SK-N-SH (cell line): ENCODE results near the gene SBNO1.
"Not testable (repeated sequence)": the region's sequence is repeated elsewhere in the genome, so short reads cannot be mapped to it uniquely, and the experiment has no call there.

ENCODE experiments used
- TF ChIP-seq, protein P1 (sequence below): IDR thresholded peaks from 2 replicates; pipeline ENCODE4 v1.6.1; 2012; ENCODE audit warnings: mild to moderate bottlenecking, low read depth, low read length, moderate library complexity
- TF ChIP-seq, protein P2 (sequence below): fragments of 200-600 bp; sonication (generic); IDR thresholded peaks from 2 replicates; pipeline ENCODE4 v1.6.1; 2017; ENCODE audit warnings: antibody characterized with exemption, mild to moderate bottlenecking, moderate library complexity
- TF ChIP-seq, protein P3 (sequence below): IDR thresholded peaks from 2 replicates; pipeline ENCODE4 v1.4.0; 2012; ENCODE audit warnings: low read depth

DNA sequence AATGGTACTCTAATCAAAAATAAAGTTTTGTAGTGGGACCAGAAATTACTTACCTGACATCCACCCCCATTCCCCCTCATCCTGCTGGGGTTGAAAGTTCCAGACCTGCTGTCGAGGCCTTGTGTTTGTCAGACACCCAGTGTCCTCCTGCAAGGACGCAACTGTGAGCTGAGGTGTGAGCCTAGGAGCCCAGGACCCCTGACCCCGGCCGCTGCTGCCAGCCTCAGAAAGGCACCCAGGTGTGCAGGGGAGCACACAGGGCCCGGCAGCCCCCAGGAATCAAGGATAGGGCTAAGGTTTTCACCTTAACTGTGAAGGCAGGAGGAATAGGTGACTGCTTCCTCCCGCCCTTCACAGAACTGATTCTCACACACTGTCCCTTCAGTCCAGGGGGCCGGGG is 44.0 kb upstream of the SBNO1 start:
- TF ChIP-seq, protein P1, sequence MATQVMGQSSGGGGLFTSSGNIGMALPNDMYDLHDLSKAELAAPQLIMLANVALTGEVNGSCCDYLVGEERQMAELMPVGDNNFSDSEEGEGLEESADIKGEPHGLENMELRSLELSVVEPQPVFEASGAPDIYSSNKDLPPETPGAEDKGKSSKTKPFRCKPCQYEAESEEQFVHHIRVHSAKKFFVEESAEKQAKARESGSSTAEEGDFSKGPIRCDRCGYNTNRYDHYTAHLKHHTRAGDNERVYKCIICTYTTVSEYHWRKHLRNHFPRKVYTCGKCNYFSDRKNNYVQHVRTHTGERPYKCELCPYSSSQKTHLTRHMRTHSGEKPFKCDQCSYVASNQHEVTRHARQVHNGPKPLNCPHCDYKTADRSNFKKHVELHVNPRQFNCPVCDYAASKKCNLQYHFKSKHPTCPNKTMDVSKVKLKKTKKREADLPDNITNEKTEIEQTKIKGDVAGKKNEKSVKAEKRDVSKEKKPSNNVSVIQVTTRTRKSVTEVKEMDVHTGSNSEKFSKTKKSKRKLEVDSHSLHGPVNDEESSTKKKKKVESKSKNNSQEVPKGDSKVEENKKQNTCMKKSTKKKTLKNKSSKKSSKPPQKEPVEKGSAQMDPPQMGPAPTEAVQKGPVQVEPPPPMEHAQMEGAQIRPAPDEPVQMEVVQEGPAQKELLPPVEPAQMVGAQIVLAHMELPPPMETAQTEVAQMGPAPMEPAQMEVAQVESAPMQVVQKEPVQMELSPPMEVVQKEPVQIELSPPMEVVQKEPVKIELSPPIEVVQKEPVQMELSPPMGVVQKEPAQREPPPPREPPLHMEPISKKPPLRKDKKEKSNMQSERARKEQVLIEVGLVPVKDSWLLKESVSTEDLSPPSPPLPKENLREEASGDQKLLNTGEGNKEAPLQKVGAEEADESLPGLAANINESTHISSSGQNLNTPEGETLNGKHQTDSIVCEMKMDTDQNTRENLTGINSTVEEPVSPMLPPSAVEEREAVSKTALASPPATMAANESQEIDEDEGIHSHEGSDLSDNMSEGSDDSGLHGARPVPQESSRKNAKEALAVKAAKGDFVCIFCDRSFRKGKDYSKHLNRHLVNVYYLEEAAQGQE: not testable (repeated sequence)
- TF ChIP-seq, protein P2, sequence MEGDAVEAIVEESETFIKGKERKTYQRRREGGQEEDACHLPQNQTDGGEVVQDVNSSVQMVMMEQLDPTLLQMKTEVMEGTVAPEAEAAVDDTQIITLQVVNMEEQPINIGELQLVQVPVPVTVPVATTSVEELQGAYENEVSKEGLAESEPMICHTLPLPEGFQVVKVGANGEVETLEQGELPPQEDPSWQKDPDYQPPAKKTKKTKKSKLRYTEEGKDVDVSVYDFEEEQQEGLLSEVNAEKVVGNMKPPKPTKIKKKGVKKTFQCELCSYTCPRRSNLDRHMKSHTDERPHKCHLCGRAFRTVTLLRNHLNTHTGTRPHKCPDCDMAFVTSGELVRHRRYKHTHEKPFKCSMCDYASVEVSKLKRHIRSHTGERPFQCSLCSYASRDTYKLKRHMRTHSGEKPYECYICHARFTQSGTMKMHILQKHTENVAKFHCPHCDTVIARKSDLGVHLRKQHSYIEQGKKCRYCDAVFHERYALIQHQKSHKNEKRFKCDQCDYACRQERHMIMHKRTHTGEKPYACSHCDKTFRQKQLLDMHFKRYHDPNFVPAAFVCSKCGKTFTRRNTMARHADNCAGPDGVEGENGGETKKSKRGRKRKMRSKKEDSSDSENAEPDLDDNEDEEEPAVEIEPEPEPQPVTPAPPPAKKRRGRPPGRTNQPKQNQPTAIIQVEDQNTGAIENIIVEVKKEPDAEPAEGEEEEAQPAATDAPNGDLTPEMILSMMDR: not testable (repeated sequence)
- TF ChIP-seq, protein P3, sequence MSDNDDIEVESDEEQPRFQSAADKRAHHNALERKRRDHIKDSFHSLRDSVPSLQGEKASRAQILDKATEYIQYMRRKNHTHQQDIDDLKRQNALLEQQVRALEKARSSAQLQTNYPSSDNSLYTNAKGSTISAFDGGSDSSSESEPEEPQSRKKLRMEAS: not testable (repeated sequence)
